Measurements from ENCODE around the gene VCAM1. TPM values are rescaled to one million over a fixed set of nuclear protein-coding genes. Genes with fewer than 3 reads are reported as not detected.

VCAM1 gene
- total RNA-seq, 1 donor from 2014 or later, result not detected

GRCh38 chr1:100760511-100760910 is 41.0 kb downstream of the VCAM1 start:
- no peak overlapping the region for H3K4me3 Mint-ChIP-seq (ENCODE audit: low read depth)
- H3K27ac Mint-ChIP-seq, result no peak overlapping the region
- no peaks in the 10 kb centered on the region for H3K27me3 Mint-ChIP-seq
- H3K9me3 Mint-ChIP-seq (ENCODE audit: low read depth), result no peaks in the 10 kb centered on the region
- no peaks in the 10 kb centered on the region for H3K36me3 Mint-ChIP-seq (ENCODE audit: insufficient read depth)
- DNase-seq (ENCODE audit: low spot score, unreplicated experiment), result no peak
- H3K4me1 Mint-ChIP-seq (ENCODE audit: low read depth), result no peaks in the 10 kb centered on the region
- TF ChIP-seq, protein P1, sequence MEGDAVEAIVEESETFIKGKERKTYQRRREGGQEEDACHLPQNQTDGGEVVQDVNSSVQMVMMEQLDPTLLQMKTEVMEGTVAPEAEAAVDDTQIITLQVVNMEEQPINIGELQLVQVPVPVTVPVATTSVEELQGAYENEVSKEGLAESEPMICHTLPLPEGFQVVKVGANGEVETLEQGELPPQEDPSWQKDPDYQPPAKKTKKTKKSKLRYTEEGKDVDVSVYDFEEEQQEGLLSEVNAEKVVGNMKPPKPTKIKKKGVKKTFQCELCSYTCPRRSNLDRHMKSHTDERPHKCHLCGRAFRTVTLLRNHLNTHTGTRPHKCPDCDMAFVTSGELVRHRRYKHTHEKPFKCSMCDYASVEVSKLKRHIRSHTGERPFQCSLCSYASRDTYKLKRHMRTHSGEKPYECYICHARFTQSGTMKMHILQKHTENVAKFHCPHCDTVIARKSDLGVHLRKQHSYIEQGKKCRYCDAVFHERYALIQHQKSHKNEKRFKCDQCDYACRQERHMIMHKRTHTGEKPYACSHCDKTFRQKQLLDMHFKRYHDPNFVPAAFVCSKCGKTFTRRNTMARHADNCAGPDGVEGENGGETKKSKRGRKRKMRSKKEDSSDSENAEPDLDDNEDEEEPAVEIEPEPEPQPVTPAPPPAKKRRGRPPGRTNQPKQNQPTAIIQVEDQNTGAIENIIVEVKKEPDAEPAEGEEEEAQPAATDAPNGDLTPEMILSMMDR (IDR thresholded peaks at IDR 0.05; ENCODE audit: unreplicated experiment), result no peak

- TF ChIP-seq, protein P1 (IDR thresholded peaks at IDR 0.05; ENCODE audit: unreplicated experiment), result no peak
- Mint-ChIP-seq H3K27me3 (no peaks in the 10 kb centered on the region), H3K36me3 (ENCODE audit: insufficient read depth) (no peaks in the 10 kb centered on the region), H3K4me1 (ENCODE audit: low read depth) (no peaks in the 10 kb centered on the region), H3K27ac (no peak overlapping the region), H3K9me3 (ENCODE audit: low read depth) (no peaks in the 10 kb centered on the region), H3K4me3 (ENCODE audit: low read depth) (no peak overlapping the region)
- DNase-seq (ENCODE audit: low spot score, unreplicated experiment), result no peak
These were observed 42.9 kb downstream of the VCAM1 start for GRCh38 chr1:100762461-100762860.

GRCh38 chr1:100767176-100767890 is 47.8 kb downstream of the VCAM1 start:
- H3K4me1 Mint-ChIP-seq (ENCODE audit: low read depth), result no peaks in the 10 kb centered on the region
- H3K36me3 Mint-ChIP-seq (ENCODE audit: insufficient read depth), result no peaks in the 10 kb centered on the region
- TF ChIP-seq, protein P1 (IDR thresholded peaks at IDR 0.05; ENCODE audit: unreplicated experiment), result no peak
- no peak for DNase-seq (ENCODE audit: low spot score, unreplicated experiment)
- H3K9me3 Mint-ChIP-seq (ENCODE audit: low read depth), result no peaks in the 10 kb centered on the region
- H3K27me3 Mint-ChIP-seq, result no peaks in the 10 kb centered on the region
- no peak overlapping the region for H3K27ac Mint-ChIP-seq
- H3K4me3 Mint-ChIP-seq (ENCODE audit: low read depth), result no peak overlapping the region

- Mint-ChIP-seq H3K9me3 (ENCODE audit: low read depth) (no peaks in the 10 kb centered on the region), H3K27ac (no peak overlapping the region), H3K4me1 (ENCODE audit: low read depth) (no peaks in the 10 kb centered on the region), H3K36me3 (ENCODE audit: insufficient read depth) (no peaks in the 10 kb centered on the region), H3K4me3 (ENCODE audit: low read depth) (no peak overlapping the region), H3K27me3 (no peaks in the 10 kb centered on the region)
- DNase-seq (ENCODE audit: low spot score, unreplicated experiment), result no peak
- TF ChIP-seq, protein P1 (IDR thresholded peaks at IDR 0.05; ENCODE audit: unreplicated experiment), result no peak
These were observed 49.8 kb downstream of the VCAM1 start for GRCh38 chr1:100769323-100769722.

GRCh38 chr1:100769906-100770646 is 50.5 kb downstream of the VCAM1 start:
- H3K4me3 Mint-ChIP-seq (ENCODE audit: low read depth), result no peak overlapping the region
- no peaks in the 10 kb centered on the region for H3K36me3 Mint-ChIP-seq (ENCODE audit: insufficient read depth)
- H3K4me1 Mint-ChIP-seq (ENCODE audit: low read depth), result no peaks in the 10 kb centered on the region
- no peaks in the 10 kb centered on the region for H3K9me3 Mint-ChIP-seq (ENCODE audit: low read depth)
- no peak for DNase-seq (ENCODE audit: low spot score, unreplicated experiment)
- TF ChIP-seq, protein P1 (IDR thresholded peaks at IDR 0.05; ENCODE audit: unreplicated experiment), result no peak
- H3K27me3 Mint-ChIP-seq, result no peaks in the 10 kb centered on the region
- H3K27ac Mint-ChIP-seq, result no peak overlapping the region

Data from progenitor cell of endocrine pancreas (in vitro differentiated cells).